ENCODE measurements around the gene SNX17. TPM values are rescaled to one million over a fixed set of nuclear protein-coding genes. Genes with fewer than 3 reads are reported as not detected.
A peak's percentile ranks its signal among the peaks of the same experiment; 100 is the strongest.
"Not testable (repeated sequence)": the region's sequence is repeated elsewhere in the genome, so short reads cannot be mapped to it uniquely, and the experiment has no call there.

The SNX17 gene
- total RNA-seq, 1 experiment from 2014 or later: 165 TPM

DNA sequence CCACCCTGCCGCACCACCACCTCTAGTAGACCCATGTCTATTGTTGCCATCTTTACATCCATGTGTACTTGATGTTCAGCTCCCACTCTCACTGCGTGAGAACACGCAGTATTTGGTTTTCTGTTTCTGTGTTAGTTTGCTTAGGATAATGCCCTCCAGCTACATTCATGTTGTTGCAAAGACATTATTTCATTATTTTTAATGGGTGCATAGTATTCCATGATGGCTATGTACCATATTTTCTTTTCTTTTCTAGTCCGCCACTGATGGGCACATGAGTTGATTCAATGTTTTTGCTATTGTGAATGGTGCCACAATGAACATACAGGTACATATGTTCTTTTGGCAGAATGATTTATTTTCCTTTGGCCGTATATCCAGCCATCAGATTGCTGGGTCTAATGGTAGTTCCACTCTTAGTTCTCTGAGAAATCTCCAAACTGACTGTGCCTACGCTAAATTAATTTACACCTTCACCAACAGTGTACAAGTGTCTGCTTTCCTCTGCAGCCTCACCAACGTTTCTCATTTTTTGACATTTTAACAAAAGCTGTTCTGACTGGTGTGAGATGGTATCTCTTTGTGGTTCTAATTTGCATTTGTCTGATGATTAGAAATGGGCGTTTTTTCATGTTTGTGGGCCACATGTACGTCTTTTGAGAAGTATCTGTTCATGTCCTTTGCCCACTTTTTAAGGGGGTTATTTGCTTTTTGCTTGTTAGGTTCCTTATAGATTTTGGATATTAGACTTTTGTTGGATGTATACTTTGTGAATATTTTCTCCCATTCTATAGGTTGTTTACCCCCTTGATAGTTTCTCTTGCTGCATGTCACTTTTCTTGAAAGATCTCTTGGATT is 20.6 kb downstream of the SNX17 start:
- DNase-seq (ENCODE audit: low spot score): no peak
- in situ Hi-C loops (cut with HindIII; ENCODE audit: low sequenced_read_pairs): no loop called here

DNA sequence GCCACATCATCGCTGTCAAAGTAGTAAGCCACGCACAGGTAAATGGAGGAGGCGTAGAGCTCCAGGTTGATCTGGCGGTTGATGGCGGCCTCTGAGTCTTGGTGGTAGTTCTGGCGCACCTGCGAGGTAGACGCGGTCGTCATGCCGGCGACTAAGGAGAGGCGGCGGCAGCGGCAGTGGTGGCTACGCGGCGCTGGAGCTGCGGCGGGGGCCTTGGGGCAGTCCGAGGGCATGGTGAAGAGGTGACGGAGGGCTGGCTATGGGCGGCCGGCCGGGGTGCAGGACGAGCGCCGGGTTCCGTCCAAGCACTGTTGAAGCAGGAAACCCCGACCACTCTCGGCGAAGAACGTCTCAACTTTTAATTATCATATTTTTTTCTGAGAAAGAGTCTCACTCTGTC is 22.8 kb downstream of the SNX17 start:
- no peak for DNase-seq (ENCODE audit: low spot score)
- in situ Hi-C loops (cut with HindIII; ENCODE audit: low sequenced_read_pairs): no loop called here

DNA sequence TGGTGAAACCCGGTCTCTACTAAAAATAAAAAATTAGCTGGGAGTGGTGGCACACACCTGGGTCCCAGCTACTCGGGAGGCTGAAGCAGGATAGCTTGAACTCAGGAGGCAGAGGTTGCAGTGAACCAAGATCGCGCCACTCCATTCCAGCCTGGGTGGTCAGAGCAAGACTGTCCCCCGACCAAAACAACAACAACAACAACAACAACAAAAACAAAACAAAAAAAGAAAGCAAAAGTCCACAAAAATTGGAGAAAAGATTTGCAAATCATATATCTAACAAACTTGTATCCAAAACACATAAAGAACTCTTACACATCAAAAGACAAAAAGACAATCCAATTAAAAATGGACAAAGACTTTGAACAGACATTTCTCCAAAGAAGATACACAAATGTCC is 28.5 kb downstream of the SNX17 start:
- in situ Hi-C loops (cut with HindIII; ENCODE audit: low sequenced_read_pairs): no loop called here
- no peak for DNase-seq (ENCODE audit: low spot score)

DNA sequence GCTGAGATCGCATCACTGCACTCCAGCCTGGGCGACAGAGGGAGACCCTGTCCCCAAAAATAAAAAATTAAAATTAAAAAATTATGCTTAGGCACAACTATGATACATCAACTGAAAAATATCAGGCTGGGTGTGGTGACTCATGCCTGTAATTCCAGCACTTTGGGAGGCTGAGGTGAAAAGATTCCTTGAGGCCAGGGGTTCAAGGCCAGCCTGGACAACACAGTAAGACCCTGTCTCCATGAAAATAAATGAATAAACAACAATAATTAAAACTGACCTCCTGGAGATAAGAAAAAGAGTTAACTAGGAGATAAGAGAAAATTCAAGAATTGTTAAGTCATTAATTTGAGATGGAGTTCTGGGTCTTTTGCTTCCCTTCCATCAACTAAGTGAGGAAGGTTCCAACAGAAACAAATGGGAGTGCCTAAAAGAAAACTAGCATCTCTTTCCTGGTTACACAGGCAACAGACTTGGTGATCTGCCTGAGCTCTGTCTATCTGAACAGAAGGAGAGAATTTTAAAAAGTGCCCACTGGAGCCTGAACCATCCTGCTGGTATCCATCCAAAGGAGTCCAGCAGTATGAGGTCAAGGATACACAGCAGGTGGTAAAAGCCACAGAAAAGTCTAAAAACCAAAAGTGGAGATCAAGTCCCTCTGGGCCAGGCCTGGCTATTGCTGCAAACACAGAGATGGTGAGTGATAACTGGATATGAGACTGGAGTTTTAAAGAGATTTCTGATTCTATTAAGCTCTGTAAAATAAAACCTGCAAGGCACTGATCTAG is 30.1 kb downstream of the SNX17 start:
- DNase-seq (ENCODE audit: low spot score): no peak
- in situ Hi-C loops (cut with HindIII; ENCODE audit: low sequenced_read_pairs): no loop called here

DNA sequence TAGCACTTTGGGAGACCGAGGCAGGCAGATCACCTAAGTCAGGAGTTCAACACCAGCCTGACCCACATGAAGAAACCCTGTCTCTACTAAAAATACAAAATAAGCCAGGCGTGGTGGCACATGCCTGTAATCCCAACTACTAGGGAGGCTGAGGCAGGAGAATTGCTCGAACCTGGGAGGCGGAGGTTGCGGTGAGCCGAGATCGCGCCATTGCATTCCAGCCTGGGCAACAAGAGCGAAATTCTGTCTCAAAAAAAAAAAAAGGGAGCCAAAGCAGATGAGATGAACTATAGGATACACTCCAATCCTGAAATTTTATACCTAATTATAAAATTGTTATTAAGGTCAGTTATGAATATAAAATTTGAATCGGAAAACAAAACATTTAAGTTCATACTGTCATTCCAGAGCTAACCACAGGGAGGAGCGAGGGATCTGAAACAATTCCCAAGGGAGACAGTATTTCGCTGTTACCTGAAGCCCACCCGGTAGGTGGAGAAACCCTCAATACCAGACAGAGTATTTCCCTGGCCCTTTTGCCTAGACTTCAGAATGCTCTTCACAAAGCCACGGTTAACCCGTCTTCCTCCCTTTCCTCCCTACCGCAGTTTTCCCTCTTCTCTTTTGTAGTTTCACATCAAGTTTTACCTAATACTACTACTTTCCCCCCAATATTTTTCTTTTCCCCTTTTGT is 37.5 kb downstream of the SNX17 start:
- DNase-seq (ENCODE audit: low spot score): peak; percentile 43
- in situ Hi-C loops (cut with HindIII; ENCODE audit: low sequenced_read_pairs): no loop called here

DNA sequence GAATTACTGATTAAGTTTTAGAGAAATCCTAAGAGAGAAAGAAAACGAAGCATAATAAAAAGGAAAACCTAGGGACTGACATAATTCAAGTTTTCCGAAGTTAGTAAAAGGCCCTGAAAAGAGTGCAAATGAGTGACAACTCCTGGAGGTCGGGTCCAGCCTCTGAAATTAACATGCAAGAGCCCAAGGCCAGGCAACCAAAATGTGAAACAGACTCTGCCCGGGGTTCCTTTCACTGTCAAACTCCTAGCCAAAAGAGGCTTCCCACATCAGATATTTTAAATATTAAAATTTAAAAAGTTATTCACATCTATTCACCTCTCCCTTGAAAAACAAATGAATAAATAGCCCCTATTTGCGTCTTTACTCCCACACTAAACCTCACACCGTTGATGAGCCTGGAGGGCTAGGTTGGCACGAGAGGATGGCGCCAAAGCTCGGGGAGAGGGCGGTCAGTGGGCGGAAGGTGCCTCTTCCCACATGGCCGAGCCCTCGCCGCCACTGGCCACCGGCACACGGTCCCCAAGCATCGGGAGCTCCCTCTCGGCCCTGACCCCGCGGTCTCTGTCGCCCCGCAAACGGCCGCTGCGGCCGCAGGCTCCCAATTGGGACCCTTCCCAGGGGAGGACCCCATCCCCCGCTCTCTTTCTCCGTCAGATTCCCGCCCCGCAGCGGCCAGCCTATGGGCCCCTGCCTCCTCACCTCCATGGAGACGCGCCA is 38.3 kb downstream of the SNX17 start:
- DNase-seq (ENCODE audit: low spot score): peak; percentile 5
- in situ Hi-C loops (cut with HindIII; ENCODE audit: low sequenced_read_pairs): no loop called here

DNA sequence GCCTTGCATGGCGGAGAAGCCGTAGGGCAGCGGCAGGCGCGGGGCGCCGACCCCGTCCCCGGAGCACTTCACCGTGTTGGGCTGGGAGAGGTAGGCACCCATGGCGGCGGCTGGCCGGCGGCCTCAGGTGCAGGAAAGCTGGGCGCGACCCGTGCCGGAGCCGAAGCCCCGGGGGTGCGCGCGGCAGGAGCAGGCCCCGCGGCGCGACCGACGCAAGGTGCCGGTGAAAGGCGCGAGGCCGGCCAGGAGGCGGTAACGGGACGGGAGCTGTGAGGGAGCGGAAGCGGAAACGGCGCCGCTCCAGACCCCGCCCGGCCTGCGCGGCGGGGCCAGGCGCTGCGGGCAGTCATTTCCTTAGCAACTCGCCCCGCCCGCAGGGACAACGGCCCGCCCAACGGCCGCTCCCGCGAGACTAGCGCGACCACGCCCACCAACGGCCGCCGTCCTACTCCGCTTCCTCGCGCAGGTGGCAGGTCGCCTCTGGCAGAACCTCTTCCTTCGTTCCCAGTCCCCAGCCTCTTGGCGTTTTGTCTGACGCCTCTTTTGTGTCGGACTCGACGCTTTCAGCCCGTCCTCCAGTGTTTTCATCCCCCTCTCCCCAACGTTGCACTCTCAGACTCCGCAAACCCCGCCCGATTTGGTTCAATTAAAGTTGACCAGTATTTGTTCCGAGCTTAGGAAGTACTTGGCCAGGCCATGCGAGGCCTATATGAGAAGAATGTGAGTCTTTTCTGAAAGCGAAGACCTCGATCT is 39.1 kb downstream of the SNX17 start, which contains the start of gene PPM1G:
TSS of gene PPM1G (minus strand) at position 271 of the 753 bp plus-strand sequence. CDS start at position 102, 169 bp downstream.
- peak; percentile 95 for DNase-seq (ENCODE audit: low spot score)
- in situ Hi-C loops (cut with HindIII; ENCODE audit: low sequenced_read_pairs): no loop called here

DNA sequence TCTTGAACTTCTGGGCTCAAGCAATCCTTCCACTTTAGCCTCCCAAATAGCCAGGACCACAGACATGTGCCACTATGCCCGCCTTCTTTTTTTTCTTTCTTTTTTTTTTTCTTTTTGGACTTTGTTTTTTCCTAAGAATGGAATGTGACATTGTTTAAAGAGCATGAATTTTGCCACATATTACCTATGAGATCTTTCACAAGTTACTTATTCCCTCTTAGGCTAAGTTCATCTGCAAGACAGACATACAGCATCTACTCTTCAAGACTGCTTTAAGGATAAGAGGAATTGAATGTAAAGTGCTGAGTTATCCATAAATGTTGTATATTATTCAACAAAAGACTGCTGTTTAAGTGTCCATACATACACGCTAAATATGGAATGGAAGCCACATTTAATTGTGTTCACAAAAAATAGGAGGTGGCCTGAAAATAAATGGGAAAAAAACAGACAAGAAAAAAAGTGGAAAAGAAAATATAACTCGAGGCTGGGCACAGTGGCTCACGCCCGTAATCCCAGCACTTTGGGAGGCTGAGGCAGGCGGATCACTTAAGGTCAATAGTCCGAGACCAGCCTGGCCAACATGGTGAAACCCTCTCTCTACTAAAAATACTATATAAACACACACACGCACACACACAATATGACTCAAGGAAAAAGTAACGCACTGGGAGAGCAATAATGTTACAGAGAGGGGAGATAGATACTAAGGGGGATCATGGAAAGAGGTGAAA is 42.2 kb downstream of the SNX17 start:
- no peak for DNase-seq (ENCODE audit: low spot score)
- in situ Hi-C loops (cut with HindIII; ENCODE audit: low sequenced_read_pairs): no loop called here

DNA sequence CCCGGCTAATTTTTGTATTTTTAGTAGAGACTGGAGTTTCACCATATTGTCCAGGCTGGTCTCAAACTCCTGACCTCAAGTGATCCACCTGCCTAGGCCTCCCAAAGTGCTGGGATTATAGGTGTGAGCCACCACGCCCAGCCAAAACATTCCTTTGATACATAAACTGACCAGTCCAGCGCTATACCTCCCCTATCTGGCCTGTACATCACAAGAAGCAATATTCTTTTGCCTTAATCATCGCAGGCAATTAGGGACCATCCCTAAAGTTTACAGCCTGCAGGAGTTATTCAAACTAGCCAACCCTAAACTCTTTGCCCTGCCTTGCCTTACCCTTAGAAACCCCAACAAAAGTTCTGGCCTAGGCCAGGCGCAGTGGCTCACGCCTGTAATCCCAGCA is 45.7 kb downstream of the SNX17 start:
- in situ Hi-C loops (cut with HindIII; ENCODE audit: low sequenced_read_pairs): no loop called here
- no peak for DNase-seq (ENCODE audit: low spot score)

DNA sequence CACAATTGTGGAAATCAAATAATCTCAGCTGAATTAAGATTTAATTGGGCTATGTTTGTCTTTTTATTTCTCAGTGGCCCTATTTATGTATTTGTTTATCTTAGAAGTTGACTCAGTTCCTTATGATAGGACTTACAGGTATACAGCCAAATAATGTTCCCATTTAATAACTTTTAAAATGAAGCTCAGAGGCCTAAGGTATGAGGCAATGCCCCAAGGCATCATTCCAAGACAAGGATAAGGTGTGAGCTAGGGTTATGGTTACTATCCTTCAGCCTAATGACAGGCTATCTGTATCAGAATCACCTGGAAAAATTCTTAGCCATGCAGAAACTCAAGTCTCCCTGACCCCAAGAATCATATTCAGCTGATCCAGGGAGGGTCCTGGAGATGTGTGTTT is 50.6 kb downstream of the SNX17 start:
- no peak for DNase-seq (ENCODE audit: low spot score)
- in situ Hi-C loops (cut with HindIII; ENCODE audit: low sequenced_read_pairs): no loop called here

DNA sequence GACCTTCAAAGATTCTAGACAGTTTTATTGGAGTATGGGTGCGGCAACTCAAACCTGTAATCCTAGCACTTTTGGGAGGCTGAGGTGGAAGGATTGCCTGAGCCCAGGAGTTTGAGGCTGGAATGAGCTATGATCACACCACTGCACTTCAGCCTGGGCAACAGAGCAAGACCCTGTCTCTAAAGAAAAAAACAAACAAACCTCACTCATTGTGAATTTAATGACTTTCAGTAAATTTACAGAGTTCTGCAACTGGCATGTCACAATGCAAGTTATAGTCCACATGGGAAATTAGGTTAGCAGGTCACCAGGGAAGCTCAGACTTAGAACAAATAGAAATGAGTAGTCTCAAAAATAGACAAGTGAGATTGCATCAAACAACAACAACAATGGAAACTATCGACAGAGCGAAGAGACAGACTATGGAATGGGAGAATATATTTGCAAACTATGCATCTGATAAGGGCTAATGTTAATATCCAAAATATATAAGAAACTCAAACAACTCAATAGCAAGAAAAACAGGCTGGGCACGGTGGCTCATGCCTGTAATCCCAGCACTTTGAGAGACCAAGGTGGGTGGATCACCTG is 51.3 kb downstream of the SNX17 start:
- in situ Hi-C loops (cut with HindIII; ENCODE audit: low sequenced_read_pairs): no loop called here
- no peak for DNase-seq (ENCODE audit: low spot score)

DNA sequence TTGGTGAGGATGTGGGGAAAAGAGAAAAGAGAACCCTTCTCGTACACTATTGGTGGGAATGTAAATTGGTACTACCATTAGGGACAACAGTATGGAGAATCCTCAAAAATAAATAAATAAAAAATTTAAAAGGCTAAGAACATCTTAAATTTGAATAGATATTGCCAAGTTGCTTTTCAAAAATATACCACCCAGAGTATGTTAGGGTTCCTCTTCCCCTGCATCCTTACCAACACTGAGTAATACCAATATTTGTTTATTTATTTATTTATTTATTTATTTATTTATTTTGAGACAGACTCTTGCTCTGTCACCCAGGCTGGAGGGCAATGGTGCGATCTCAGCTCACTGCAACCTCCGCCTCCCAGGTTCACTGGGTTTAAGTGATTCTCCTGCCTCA is 52.5 kb downstream of the SNX17 start:
- no peak for DNase-seq (ENCODE audit: low spot score)
- in situ Hi-C loops (cut with HindIII; ENCODE audit: low sequenced_read_pairs): no loop called here

DNA sequence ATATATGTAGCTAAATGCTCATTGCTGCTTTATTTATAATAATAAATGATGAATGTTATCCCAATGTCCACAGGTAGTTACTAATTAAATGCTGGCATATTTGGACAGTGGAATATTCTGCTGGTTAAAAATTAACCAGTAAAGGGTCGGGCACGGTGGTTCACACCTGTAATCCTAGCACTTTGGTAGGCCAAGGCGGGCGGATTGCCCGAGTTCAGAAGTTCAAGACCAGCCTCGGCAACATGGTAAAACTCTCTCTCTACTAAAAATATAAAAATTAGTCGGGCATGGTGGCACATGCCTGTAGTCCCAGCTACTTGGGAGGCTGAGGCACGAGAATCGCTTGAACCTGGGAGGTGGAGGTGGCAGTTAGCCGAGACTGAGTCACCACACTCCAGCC is 54.6 kb downstream of the SNX17 start:
- DNase-seq (ENCODE audit: low spot score); in situ Hi-C loops (cut with HindIII; ENCODE audit: low sequenced_read_pairs): not testable (repeated sequence)

Other genes starting within 250 kb of the SNX17 start
- 0.43 TPM in 1 of 2 replicates, not detected in the other for gene ABHD1, start 246.8 kb upstream of the SNX17 start, total RNA-seq (2014; rRNA removed; shearing (Covaris generic))
- 89.5 and 92.2 TPM in 2 replicates for gene PREB, start 236.0 kb upstream of the SNX17 start, total RNA-seq (2014; rRNA removed; shearing (Covaris generic))
- gene PRR30, start 231.2 kb upstream of the SNX17 start, total RNA-seq (2014; rRNA removed; shearing (Covaris generic)): not detected in 2 replicates
- gene TCF23, start 221.6 kb upstream of the SNX17 start, total RNA-seq (2014; rRNA removed; shearing (Covaris generic)): not detected in 2 replicates
- 130 and 164 TPM in 2 replicates for gene ATRAID, start 158.6 kb upstream of the SNX17 start, total RNA-seq (2014; rRNA removed; shearing (Covaris generic))
- gene SLC5A6, start 158.3 kb upstream of the SNX17 start, total RNA-seq (2014; rRNA removed; shearing (Covaris generic)): 53.8 and 60.0 TPM in 2 replicates
- 52.3 and 69.6 TPM in 2 replicates for gene CAD, start 153.2 kb upstream of the SNX17 start, total RNA-seq (2014; rRNA removed; shearing (Covaris generic))
- 1.3 and 2.6 TPM in 2 replicates for gene SLC30A3, start 107.6 kb upstream of the SNX17 start, total RNA-seq (2014; rRNA removed; shearing (Covaris generic))
- not detected in 2 replicates for gene DNAJC5G, start 95.2 kb upstream of the SNX17 start, total RNA-seq (2014; rRNA removed; shearing (Covaris generic))
- not detected in 2 replicates for gene TRIM54, start 88.2 kb upstream of the SNX17 start, total RNA-seq (2014; rRNA removed; shearing (Covaris generic))
- not detected in 2 replicates for gene UCN, start 62.2 kb upstream of the SNX17 start, total RNA-seq (2014; rRNA removed; shearing (Covaris generic))
- gene MPV17, start 47.5 kb upstream of the SNX17 start, total RNA-seq (2014; rRNA removed; shearing (Covaris generic)): 80.5 and 99.1 TPM in 2 replicates
- 101 and 102 TPM in 2 replicates for gene GTF3C2, start 13.9 kb upstream of the SNX17 start, total RNA-seq (2014; rRNA removed; shearing (Covaris generic))
- gene EIF2B4, start 278 bp upstream of the SNX17 start, total RNA-seq (2014; rRNA removed; shearing (Covaris generic)): 36.0 and 44.8 TPM in 2 replicates
- gene ZNF513, start 10.1 kb downstream of the SNX17 start, total RNA-seq (2014; rRNA removed; shearing (Covaris generic)): 20.4 and 23.3 TPM in 2 replicates
- 178 and 244 TPM in 2 replicates for gene PPM1G, start 39.0 kb downstream of the SNX17 start, total RNA-seq (2014; rRNA removed; shearing (Covaris generic))
- 92.4 and 108 TPM in 2 replicates for gene NRBP1, start 58.0 kb downstream of the SNX17 start, total RNA-seq (2014; rRNA removed; shearing (Covaris generic))
- not detected in 2 replicates for gene KRTCAP3, start 71.8 kb downstream of the SNX17 start, total RNA-seq (2014; rRNA removed; shearing (Covaris generic))
- 4.4 and 9.4 TPM in 2 replicates for gene IFT172, start 119.1 kb downstream of the SNX17 start, total RNA-seq (2014; rRNA removed; shearing (Covaris generic))
- 4.0 and 5.2 TPM in 2 replicates for gene FNDC4, start 124.6 kb downstream of the SNX17 start, total RNA-seq (2014; rRNA removed; shearing (Covaris generic))
- not detected in 2 replicates for gene GCKR, start 126.2 kb downstream of the SNX17 start, total RNA-seq (2014; rRNA removed; shearing (Covaris generic))
- not detected in 2 replicates for gene ZNF512, start 212.4 kb downstream of the SNX17 start, total RNA-seq (2014; rRNA removed; shearing (Covaris generic))